Measurements from ENCODE around the gene MPP3.
"Not testable (repeated sequence)": the region's sequence is repeated elsewhere in the genome, so short reads cannot be mapped to it uniquely, and the experiment has no call there.

MPP3 gene

GRCh38 chr17:43801844-43802243 is 31.1 kb downstream of the MPP3 start:
- no peak for DNase-seq

- DNase-seq: no peak
Observed at GRCh38 chr17:43800736-43801135, 32.2 kb downstream of the MPP3 start.

DNA sequence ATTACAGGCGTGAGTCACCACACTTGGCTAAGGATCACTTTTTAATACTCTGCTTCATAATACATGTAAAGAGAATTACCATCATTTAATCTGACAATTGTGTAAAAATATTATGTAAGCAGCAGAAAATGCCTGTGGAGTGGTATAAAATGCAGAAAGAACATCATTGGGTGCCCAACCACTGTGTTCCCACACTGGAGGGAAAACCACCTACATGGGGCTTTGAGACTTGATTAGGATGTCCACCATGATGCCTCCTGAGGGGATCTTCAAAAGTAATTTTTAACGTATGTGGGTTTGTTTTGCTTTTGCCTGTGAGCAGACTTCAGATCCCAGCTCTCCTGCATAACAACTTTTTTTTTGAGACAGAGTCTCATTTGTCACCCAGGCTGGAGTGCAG is 33.9 kb downstream of the MPP3 start:
- no peak for DNase-seq

DNA sequence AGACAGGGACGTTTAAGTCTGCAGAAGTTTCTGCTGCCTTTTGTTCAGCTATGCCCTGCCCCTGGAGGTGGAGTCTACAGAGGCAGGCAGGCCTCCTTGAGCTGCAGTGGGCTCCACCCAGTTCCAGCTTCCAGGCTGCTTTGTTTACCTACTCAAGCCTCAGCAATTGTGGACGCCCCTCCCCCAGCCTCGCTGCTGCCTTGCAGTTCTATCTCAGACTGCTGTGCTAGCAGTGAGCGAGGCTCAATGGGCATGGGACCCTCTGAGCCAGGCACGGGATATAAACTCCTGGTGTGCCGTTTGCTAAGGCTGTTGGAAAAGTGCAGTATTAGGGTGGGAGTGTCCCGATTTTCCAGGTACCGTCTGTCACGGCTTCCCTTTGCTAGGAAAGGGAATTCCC is 34.9 kb downstream of the MPP3 start:
- not testable (repeated sequence) for DNase-seq

- DNase-seq: not testable (repeated sequence)
Observed at GRCh38 chr17:43792668-43793067, 40.3 kb downstream of the MPP3 start.

- no peak for DNase-seq
Observed at GRCh38 chr17:43791589-43791988, 41.4 kb downstream of the MPP3 start.

DNA sequence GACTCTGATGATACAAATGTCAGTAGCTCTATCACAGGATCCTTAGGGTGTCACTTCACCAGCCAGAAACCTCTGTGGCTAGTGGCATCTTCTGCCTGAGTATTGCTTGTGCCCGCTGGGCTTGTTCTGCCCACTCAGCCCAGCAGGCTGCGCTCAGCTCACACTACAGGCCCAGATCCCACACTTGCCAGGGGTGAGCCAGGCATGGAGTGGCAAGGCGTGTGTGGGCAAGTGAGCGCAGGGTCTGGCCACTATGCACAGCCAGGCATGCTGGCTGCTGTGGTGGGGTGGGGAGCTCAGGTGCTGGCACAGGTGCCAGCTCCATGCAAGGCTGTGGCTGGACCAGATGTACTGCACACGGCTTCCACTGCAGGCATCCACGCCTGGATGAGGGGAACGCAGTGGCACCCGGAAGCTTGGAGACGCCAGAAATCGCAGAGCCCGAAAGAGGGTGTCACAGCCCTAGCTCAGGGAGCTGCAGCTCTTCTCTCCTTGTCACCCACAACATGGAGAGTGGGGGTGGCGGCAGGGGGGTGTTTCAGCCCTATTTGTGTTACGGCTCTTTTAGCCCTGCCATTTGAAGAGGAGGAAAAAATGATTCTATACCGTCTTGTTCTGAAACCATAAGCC is 42.5 kb downstream of the MPP3 start:
- no peak for DNase-seq

DNA sequence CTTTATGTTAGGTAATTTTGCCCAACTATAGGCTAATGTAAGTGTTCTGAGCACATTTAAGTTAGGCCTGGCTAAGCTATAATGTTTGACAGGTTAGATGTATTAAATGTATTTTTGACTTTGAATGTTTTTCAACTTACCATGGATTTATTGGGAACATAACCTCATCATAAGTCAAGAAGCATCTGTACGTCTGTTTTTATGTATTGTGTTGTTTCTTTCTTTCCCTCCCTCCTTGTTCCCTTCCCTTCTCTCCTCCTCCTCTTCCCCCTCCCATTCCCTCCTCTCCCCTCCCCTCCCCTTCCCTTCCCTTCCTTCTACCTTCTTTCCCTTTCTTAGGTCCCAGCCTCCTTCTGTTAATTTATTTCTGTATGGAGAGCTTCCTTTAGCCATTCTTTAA is 43.5 kb downstream of the MPP3 start:
- DNase-seq: no peak

DNA sequence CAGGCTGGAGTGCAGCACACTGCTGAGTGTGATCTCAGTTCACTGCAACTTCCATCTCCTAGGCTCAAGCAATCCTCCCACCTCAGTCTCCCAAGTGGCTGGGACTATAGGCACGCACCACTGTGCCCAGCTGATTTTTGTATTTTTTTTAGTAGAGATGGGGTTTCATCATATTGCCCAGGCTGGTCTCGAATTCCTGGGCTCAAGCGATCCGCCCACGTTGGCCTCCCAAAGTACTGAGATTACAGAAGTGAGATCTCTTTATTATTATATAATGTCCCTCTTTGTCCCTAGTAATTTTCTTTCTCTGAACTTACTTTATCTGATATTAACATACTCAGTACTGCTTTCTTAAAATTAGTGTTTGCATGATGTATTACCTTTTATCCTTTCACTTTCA is 44.4 kb downstream of the MPP3 start:
- DNase-seq: no peak

DNA sequence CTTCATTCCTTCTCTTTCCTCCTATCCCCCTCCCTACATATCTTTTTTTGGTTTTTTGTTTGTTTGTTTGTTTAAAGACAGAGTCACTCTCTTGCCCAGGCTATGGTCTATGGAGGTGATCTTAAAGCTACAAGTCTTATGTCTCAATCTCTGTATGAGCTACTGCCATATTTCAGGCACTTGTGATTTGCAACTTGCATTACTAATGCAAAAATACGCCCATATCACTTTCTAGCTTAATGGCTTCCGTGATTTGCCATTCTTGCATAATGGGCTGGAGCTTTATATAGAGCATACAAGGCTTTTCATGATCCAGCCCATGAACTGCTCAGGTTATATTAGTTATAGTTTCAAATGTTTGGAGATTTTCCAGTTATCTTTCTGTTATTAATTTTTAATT is 45.2 kb downstream of the MPP3 start:
- no peak for DNase-seq

- peak; percentile 8 for DNase-seq
Observed at GRCh38 chr17:43784628-43785101, 48.3 kb downstream of the MPP3 start.

DNA sequence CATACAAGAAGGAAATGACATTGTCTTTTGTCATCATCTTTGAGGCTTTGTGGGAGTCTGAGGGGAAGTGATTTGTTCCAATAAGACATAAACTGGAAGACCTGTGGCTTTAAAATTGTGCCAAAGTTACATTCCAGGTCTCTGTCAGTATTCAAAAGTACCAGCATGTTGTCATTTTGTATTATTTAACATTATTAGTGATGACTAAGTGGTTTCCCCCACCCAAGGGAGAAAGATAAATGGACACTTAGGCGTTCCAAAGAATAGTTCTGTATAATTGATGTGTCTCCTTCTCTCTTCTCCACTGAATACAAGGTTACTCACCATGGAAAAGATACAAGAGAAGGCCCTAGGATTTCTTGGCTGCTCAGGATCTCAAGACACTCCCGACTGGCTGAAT is 48.9 kb downstream of the MPP3 start:
- no peak for DNase-seq

- DNase-seq: no peak
Observed at GRCh38 chr17:43782913-43783680, 49.8 kb downstream of the MPP3 start.

DNA sequence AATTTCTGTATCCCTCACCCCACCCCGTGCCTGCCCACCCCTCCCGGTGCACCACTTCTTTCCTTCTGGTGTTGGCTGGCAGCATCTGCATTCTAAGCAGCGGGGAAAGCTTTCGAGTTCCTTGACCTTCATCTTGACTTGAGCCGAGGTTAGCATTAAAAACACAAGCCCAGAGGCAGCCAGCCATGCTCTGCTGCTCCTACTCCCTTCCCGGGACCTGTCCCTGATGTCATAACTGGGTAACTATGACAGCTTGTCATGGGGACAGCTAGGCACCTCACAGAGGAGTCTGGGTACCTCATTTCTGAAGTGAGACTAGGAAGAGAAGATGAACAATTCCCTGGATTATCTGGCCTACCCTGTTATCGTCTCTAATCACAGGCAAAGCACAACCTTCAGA is 52.8 kb downstream of the MPP3 start, which contains the start of gene CFAP97D1:
TSS of gene CFAP97D1 (plus strand) at position 301 of the 400 bp plus-strand sequence. CDS start at position 329, 28 bp downstream.
- no peak for DNase-seq

GRCh38 chr17:43779145-43780125 is 53.5 kb downstream of the MPP3 start:
- DNase-seq: peak; percentile 42

DNA sequence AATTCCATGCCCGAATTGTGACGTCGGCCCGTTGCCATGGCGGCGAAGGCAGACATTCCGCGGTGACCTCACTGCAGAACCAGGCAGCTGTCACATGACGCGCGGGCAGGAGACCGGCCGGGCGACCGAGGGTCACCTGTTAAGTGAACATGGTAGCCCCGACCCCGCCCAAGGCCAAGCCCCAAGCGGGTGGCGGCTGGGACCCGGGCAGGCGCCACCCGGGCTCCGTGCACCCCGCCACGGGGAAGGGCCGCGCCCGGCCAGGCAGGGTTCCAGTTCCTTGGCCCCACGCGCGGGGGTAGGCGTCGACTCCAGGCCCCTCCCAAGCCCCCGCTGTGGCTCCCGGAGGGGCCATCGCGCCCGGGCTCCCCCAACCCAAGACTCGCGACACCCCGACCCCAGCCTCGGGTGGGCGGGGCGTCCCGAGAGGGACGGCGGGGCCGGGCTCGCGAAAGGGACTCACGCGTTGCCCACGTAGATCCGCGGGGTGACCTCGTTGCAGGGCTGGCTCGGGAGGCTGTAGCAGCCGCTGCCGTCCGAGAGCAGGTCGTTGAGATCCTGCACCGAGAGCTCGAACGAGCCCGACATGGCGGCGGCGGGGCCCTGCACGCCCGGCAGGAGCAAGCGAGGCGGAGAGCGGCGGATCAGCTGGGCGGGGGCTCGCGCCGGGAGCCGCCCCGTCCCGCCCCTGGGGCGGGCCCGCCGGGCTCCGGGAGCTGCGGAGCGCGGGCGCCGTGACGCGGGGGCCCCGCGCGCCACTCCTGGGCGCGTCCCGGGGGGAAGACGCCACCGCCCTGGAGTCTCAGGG is 54.4 kb downstream of the MPP3 start, which contains the start of gene DUSP3:
TSS of gene DUSP3 (minus strand) at position 641 of the 808 bp plus-strand sequence. CDS start at position 588, 53 bp downstream.
- peak; percentile 93 for DNase-seq

- no peak for DNase-seq
Observed at GRCh38 chr17:43774304-43775250, 58.4 kb downstream of the MPP3 start.

DNA sequence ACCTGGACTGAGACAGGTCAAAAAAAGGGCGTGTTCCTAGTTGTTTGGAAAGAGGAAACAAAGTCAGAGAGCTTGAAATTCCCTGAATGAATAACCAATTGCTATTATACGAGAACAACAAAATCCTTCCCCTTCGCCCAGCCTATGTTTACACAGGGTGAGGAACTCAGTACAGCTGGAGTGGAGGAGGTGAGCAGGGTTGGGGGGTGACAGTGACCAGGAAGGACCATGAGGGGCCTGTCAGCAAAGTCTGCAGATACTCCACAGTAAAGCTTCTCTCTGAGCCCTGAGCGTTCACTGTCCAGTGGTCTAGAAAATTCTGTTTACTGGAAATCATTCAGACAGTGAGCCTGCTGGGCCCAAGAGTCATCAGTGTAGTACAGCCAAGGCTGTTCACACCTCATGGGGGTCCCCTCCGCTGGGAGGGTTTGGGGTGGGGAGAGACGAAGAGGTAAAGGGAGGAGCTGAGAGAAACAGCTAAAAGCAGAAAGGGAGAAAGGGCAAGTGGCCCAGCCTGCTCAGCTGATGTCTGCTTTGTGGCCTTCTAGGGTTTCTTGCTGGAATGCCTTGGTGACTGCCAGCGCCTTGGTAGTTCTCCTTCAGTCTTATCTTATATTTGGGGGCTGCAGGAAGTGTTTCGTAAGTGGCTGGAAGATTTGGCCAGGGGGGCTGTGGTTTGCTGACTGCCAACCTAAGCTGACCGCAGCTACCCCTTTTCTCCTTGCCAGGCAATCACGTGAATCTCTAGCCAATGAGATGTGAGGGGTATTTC is 59.9 kb downstream of the MPP3 start:
- DNase-seq: no peak

- DNase-seq: no peak
Observed at GRCh38 chr17:43771463-43771862, 61.5 kb downstream of the MPP3 start.

DNA sequence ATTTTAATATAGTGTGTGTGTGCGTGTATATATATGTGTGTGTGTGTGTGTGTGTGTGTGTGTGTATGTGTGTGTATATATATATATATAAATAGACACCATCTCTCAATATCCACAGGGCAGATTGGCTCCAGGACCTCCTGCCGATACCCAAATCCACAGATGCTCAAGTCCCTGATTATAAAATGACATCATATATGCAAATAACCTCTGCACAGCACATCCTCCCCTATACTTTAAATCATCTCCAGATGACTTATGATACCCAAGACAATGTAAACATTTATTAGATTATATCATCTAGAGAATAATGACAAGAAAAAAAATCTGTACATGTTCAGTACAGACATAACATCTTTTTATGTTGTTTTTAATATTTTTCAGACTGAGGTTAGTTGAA is 62.0 kb downstream of the MPP3 start:
- DNase-seq: no peak
